Adrenal gland (tissue), 5 donors: ENCODE measurements around the gene TMPRSS3.

Experiments
- CTCF ChIP-seq, 6 experiments: fragments of 450-650 bp in 4 of 6; fragments of 200-600 bp in 2 of 6; sonication (generic) in 1 of 6; IDR thresholded peaks; 1 replicate in 5 of 6; 2 replicates in 1 of 6; pipeline versions ENCODE4 v1.5.1 to v1.8.0; 2016 to 2021; ENCODE audit warnings: antibody characterized with exemption in 6 of 6, mild to moderate bottlenecking in 2 of 6, moderate library complexity in 1 of 6
- POLR2A ChIP-seq, 2 donors: fragments of 450-650 bp; IDR thresholded peaks; one replicate each; pipeline ENCODE4 v1.6.1; 2017; ENCODE audit warnings: antibody characterized with exemption in 2 of 2, mild to moderate bottlenecking in 2 of 2, moderate library complexity in 1 of 2
- donor health status: DM: no; HTN: no; CAD: no.

- TF ChIP-seq CTCF (IDR thresholded peaks at IDR 0.05), result no peak
- no peak for TF ChIP-seq POLR2A (IDR thresholded peaks at IDR 0.05)
Observed at GRCh38 chr21:42444745-42445059, 48.9 kb upstream of the TMPRSS3 start.
